WI38 (cell line): Measurements from ENCODE around the gene PKNOX2.

ENCODE experiments used
- H3K4me3 ChIP-seq: 2 replicates; pipeline ENCODE4 v1.5.1; 2011; ENCODE audit warnings: low read depth, mild to moderate bottlenecking, control low read depth, low read length
- CTCF ChIP-seq: IDR thresholded peaks from 2 replicates; pipeline ENCODE4 v1.5.1; 2012; ENCODE audit warnings: low read depth, mild to moderate bottlenecking, control low read depth, low read length

Gene PKNOX2

GRCh38 chr11:125270106-125270505, 105.6 kb downstream of the PKNOX2 start:
- TF ChIP-seq CTCF: no peak

GRCh38 chr11:125270711-125271110, 106.2 kb downstream of the PKNOX2 start:
- H3K4me3 ChIP-seq: no peak overlapping the region
- no peak for TF ChIP-seq CTCF

More at GRCh38 chr11:125270106-125270505, 105.6 kb downstream of the PKNOX2 start:
- H3K4me3 ChIP-seq: no peak overlapping the region

GRCh38 chr11:125271483-125272091, 107.0 kb downstream of the PKNOX2 start:
- TF ChIP-seq CTCF: no peak
- no peak overlapping the region for H3K4me3 ChIP-seq

- no peak overlapping the region for H3K4me3 ChIP-seq
- no peak for TF ChIP-seq CTCF
Measured at GRCh38 chr11:125272092-125272491, 107.5 kb downstream of the PKNOX2 start.

GRCh38 chr11:125272821-125273220, 108.3 kb downstream of the PKNOX2 start:
- H3K4me3 ChIP-seq: no peak overlapping the region
- no peak for TF ChIP-seq CTCF

- no peak for TF ChIP-seq CTCF
- H3K4me3 ChIP-seq: no peak overlapping the region
Measured at GRCh38 chr11:125273519-125274000, 109.0 kb downstream of the PKNOX2 start.

- no peak overlapping the region for H3K4me3 ChIP-seq
- no peak for TF ChIP-seq CTCF
Measured at GRCh38 chr11:125274309-125274708, 109.8 kb downstream of the PKNOX2 start.
